Raji (cell line): ENCODE data around the gene GABRB1.

ENCODE experiments used
- POLR2A ChIP-seq: IDR thresholded peaks from 2 replicates; pipeline ENCODE4 v1.6.1; 2011; ENCODE audit warnings: low read depth, low read length, control low read depth; ENCODE audit not compliant: insufficient read depth

GABRB1 gene

DNA sequence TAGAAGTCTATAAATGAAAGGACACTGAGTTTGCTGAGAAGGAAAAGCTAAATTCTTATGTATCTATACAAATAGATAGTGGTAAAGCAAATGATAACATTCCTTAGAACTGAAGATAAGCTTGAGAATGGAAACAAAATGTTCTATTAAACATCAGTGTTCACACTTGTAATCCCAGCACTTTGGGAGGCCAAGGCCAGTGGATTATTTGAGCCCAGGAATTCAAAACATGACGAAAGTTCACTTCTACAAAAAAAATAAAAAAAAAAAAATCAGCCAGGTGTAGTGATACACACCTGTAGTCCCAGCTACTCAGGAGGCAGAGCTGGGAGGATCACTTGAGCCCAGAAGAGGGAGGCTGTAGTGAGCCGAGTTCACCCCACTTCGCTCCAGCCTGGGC, 232.4 kb downstream of the GABRB1 start:
- no peak for TF ChIP-seq POLR2A

DNA sequence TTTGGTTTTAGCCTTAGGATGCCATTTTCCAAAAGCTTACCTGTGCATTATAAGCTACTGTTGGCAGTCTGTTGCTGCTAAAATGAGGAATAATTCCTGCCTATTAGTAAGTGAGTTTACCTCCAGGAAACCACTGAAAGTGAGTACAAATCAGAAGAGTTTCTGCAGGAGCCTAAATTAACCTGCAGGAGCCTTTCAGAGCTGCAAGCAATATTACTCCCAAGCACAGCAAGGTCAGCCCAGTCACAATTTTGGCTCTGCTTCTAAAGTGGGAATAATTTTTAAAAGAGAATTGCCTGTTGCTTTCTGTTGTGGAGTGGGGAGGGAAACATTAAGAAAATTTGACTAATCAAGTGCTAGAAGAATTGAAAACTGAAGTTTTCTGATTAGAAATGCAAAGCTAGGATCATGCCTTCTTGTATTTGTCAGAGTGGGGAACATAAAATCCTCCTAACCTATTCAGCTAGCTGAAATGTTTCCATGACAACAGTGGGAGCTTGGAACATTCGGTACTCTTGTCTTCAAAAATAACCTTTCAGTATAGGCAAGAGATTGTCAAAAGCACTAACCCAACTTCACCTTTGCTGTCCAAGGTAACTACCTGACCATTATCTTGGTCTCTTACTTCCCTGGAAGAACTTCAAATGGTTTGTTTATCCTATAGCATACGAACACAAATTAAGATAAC, 239.0 kb downstream of the GABRB1 start:
- no peak for TF ChIP-seq POLR2A

DNA sequence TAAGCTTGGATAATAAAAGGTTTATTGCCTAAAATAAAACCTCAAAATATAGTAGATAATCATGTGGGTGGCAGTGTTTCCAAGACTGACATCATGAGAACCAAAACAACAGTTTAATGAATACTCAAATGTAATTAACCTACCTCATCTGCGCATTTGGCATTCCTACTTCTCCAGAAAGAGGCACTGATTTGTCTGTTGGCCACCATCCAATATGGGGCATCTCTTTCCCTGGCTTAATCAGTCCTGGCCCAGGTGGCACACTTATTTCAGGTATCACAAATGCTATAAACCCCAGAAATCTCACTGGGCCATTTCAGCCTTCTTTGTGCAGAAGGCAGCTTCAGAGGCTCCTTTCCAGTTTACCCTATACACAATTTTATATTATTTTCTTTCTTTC, 239.9 kb downstream of the GABRB1 start:
- no peak for TF ChIP-seq POLR2A

DNA sequence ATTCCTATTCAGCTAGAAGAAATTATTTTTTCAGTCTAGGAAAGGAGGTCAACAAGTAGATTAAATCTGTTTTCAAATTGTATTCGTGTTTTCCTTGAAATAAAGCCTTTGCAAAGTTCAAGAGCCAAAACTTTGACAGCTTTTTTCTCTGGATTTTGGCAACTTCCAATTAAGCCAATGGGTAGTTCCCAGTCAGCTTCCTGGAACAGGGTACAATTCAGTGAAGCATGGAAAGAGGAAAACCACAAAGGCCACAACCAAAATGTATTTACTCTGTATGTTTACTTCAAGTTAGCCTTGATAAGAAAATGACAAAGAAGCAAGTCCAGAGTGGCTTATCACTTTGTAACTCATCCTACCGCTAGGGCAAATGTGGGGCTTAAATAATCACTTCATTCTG, 243.5 kb downstream of the GABRB1 start:
- no peak for TF ChIP-seq POLR2A

DNA sequence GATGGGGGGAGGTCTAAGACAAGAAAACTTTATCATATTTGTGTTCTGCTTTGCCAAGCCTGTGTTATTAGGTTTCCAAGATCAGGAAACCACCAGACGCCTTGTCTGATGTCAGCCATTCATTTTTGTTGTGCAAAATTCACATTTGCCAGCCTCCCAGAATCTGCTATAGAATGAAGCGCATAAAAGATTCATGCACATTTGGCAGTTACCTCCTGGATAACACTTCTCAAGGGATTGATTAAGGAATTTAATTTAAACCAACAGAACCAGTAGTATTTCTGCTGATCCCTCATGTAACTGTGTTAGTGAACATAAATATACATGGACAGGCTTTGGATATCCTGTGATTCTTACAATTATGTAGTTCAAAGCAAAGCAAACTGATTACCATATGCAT, 244.2 kb downstream of the GABRB1 start:
- no peak for TF ChIP-seq POLR2A

DNA sequence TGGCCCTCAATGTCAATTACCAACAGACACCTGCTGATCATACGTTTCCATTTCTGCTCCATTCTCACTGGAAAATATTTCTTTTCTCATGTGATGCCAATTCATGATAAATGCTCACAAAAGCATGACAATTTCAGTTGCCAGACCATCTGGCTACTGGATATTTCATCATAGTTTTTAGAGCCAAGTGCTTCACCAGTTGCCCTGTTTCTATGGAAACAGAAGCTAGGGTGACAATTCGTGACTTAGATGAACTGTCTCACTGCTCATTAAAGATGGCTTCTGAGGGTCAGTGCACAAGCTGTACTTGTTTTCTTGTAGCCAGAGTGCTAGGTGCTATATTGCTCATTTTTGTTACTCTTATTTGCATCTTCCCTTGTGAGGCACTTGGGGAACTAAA, 247.3 kb downstream of the GABRB1 start:
- no peak for TF ChIP-seq POLR2A

DNA sequence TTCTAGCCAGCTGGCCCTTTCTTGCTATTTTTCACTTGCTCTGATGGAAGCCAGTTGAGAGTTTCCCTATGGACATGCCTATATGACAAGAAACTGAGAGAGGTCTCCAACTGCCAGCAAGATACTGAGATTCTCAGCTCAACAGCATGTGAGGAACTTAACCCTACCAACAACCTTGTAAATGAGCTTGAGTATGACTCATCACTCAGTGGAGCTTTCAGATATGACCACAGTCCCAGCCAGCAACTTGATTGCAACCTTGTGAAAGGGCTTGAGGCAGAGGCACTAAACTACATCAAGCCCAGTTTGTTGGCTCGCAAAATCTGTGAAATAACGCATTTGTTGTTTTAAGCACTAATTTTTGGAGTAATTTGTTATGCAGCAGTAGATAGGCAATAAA, 256.4 kb downstream of the GABRB1 start:
- TF ChIP-seq POLR2A = no peak

DNA sequence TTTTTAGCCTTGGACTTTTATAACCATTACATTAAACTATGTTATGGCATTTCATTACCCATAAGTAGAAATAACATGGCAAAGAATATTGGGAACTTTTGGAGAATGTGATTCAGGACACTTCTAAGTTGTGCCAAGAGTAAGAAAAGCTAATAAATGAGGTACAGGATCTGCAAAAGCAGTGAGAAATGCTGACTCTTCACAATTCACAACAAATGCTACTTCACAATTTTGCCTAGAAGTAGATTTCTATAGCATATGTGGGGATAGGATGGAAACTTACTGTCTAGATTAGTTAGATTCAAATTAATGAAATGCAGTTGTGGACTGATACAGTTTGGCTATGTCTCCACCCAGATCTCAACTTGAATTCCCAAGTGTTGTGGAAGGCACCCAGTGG, 258.4 kb downstream of the GABRB1 start:
- TF ChIP-seq POLR2A = no peak

DNA sequence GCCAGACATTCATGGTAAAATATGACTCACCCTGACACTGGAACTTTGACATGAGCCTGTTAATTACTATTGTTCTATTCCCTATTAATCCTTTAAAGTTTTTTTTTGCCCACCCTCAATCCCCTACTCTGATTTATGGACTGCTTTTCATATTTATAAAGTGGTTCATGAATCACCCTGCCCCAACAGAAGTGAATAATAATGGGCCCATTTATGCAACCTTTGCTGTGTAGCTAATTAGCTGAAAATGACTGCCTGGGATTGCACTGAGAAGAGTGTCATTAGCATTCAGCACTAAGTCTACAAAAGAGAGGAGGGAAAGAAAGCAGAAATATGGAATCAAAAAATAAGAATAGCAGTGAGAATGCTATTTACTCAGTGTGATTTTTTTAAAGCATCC, 277.8 kb downstream of the GABRB1 start:
- TF ChIP-seq POLR2A = no peak

DNA sequence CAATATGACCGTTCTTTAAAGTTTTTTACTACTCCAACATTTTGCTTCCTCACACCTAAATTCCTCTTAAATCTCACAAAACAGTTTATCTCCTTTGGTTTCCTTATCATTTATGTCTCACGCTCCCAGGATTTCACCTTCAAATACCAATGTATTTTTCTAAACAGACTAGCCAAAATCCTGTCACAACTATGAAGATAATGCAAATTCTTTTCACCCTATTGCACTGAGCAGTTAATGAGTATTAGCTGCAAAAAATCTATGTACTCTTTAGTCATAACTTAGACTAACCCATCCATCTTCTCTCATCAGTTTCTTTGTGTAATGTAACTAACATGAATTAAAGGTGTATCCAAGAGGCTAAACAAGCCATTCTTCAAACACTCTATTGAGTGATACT, 280.8 kb downstream of the GABRB1 start:
- no peak for TF ChIP-seq POLR2A

DNA sequence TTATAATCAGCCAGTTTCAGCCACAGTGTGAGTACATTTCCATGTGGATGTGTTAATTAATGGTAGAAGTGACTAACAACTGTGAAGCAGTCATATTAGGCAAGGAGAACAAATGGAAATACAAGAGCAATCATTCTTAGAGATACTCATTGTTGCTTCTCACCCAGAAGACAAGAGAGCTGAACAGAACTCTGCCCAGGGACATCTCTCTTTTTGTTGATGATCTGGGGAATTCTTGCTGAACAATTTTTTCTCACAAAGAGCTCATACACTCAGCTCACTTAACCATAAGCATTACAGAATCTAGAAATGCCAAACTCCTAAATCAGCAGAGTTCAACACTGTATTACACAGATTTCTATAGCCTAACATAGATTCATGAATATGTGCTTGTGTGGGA, 282.0 kb downstream of the GABRB1 start:
- no peak for TF ChIP-seq POLR2A

DNA sequence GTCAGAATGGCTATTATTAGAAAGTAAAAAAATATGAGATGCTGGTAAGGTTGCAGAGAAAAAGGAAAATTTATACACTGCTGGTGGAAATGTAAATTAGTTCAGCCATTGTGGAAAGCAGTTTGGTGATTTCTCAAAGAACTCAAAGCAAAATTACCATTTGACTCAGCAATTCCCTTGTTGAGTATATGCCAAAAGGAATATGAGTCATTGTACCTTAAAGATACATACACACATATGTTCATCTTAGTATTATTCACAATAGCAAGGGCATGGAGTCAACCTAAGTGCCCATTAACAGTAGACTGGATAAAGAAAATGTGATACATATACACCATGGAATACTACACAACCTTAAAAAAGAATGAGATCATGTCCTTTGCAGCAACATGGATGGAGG, 284.0 kb downstream of the GABRB1 start:
- TF ChIP-seq POLR2A = no peak

DNA sequence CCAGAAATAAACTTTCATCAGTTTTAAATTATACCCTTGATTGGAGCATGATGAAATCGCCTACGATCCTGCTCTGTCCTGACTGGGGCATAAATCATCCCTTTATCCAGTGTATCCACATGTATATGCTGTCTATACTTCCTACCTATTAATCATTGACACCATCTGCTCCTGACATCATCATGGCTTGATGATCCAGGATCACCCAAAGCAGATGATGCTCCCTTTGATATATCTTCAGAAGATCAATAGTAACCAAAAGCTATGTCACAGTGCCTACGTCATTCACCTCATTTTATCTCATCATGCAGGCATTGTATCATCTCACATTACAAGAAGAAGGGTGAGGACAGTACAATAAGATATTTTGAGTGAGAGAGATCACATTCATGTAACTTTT, 294.7 kb downstream of the GABRB1 start:
- no peak for TF ChIP-seq POLR2A

DNA sequence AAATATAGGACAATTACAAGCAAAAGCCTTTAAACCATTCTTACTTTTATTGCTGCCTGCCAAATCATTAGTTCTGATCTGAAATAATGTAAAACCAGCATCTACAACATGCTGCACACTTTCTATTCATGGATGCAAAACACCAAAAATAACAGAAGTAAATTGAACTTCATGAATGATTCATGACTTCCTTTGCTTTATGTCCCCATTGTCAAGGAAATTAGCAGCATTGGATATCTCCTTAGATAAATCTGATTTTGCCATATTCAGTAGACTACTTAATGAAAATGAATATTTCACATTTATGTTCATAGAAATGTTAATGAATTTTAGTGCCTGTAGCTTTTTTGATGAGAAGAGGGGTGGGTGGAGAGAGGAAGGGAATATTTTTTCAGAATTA, 299.5 kb downstream of the GABRB1 start:
- no peak for TF ChIP-seq POLR2A

DNA sequence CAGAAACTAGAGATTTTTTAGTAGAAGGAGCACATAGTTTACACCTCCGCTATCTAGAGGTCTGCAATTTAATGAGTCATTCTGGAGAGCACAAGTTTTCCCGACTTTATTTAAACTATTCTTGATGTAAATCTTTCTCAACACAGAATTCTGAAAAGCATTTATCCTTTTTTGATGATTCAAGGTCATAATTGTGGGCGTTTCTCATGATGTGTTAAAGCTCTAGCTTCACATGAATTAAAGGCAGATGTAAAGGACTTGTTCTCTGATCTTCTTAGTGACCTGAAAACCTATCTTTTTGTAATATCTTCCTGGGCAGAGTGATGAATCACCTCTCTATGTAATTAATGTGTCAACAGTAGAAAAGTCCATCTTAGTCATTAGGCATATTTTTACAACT, 303.3 kb downstream of the GABRB1 start:
- TF ChIP-seq POLR2A = no peak

DNA sequence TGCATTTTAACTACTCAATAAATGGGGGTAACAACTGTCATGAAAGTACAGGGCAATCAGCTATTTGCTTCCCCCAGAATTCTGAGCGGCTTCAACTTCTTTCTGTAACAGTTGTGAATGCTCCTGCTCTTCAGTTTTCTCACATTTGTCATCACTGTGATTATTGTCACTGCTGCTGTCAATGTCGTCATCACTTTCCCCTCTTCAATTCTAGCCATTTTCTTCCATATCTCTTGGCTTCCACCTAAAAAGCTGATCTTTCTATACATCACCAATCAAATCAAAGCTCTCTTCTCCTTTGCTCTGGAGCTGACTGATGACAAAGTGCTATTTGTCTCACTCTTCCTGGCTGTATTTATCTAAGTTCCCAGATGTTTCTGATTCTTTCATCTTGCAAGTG, 306.5 kb downstream of the GABRB1 start:
- no peak for TF ChIP-seq POLR2A

DNA sequence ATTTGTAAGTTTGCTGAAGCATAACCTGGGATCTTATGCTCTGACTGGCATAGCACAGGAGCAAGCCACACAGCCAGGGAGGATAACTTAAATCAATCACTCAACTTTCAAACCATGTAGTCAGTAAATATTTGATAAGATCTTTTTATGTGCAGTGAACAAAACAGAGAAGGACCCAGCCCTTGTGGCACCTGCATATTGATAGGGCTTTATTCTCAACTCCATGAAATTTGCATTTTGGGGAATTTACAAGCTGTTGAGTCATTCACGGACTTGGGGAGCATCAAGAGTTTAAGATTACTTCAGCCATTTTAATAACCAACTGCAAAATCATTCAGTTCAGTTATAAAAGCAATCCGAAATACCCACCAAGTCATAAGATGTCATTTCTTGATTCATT, 309.5 kb downstream of the GABRB1 start:
- TF ChIP-seq POLR2A = no peak

DNA sequence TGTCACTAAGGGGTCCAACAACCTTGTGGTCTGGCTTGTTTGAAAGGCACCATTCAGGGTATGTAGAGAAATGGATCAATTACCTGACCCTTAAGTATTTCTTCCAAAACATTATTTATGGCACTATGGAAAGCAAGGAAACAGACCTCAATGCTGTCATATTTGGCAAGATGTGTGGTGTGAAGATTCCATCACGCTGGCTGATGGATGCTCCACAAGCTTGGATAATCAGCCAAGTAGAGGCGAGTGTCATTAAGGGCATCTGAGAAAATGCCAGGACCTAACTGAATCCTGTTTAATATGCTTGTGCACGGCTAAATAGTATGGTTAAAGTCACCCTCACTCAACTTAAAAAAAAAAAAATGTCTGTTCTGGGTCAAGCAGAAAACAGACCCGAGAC, 311.4 kb downstream of the GABRB1 start:
- TF ChIP-seq POLR2A = no peak

DNA sequence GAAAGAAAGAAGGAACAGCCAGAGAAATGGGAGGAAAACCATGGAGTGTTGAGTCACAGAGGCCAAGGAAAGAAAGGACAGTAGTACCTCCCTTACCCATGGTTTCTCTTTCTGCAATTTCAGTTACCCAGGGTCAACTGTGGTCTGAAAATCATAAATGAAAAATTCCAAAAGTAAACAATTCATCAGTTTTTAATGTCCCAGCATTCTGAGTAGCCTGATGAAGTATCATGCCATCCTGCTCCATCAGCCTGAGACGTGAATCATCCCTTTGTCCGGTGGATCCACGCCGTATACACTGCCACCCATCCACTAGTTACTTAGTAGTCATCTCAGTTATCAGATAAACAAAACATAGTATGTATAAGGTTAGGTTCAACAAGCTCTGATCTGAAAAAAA, 318.0 kb downstream of the GABRB1 start:
- TF ChIP-seq POLR2A = no peak
